K562 (cell line): Measurements from ENCODE around the gene EBNA1BP2. TPM values are rescaled to one million over a fixed set of nuclear protein-coding genes. Genes with fewer than 3 reads are reported as not detected.

Source experiments
- ATAC-seq: fragments of 200-7000 bp; cut with Tn5 transposase; 3 replicates; pipeline ENCODE4 v1.9.1; 2020; ENCODE audit warnings: moderate library complexity
- BruUV-seq: library from RNA; stranded (reverse); fragments of 400-500 nt; replicated peaks from 2 replicates; lab custom pipeline; 2021; lab: Mats Ljungman, UMichigan
- CTCF ChIA-PET: fragments of 300-600 bp; formaldehyde crosslinking; extraction: SDS; loops from one replicate; lab custom pipeline; 2021; ENCODE audit warnings: low intra/inter-chr PET ratio; lab: Yijun Ruan, JAX
- POLR2A ChIA-PET: fragments of 300-600, 350-650 bp; sonication (Branson Sonifier 250); formaldehyde crosslinking; extraction: SDS; loops from one replicate; lab custom pipeline; 2021; ENCODE audit warnings: antibody characterized with exemption, inconsistent platforms; lab: Yijun Ruan, JAX
- DNase-seq, 4 experiments: peaks; one replicate each; pipeline versions ENCODE4 v3.0.0 to v3.0.0-alpha.2; 2011 to 2018; ENCODE audit warnings: low spot score in 3 of 4, mixed read lengths in 3 of 4; ENCODE audit errors: extremely low read depth in 1 of 4
- FAIRE-seq: peaks from 2 replicates; lab custom pipeline; 2011; peaks lifted over from hg19 to GRCh38; lab: Jason Lieb, UNC
- H2AFZ ChIP-seq: 2 replicates; pipeline ENCODE4 v1.6.0; 2011; ENCODE audit warnings: low read depth, low read length, control low read depth, inconsistent platforms
- H3K27ac ChIP-seq: fragments of 200-600 bp; 3 replicates; pipeline ENCODE4 v1.8.0; 2011; ENCODE audit warnings: low read depth, mild to moderate bottlenecking, control low read depth, inconsistent platforms, low read length, moderate library complexity, mixed read lengths; ENCODE audit errors: extremely low read depth
- H3K27me3 ChIP-seq, 2 experiments: fragments of 300-600 bp in 1 of 2; 2 replicates in 1 of 2; 3 replicates in 1 of 2; pipeline versions ENCODE4 v1.6.0 to v1.8.0; 2011; ENCODE audit warnings: inconsistent platforms in 2 of 2, low read length in 2 of 2, mild to moderate bottlenecking in 1 of 2, mixed read lengths in 1 of 2, moderate library complexity in 1 of 2; ENCODE audit not compliant: control insufficient read depth in 2 of 2, insufficient read depth in 2 of 2
- H3K36me3 ChIP-seq: fragments of 300-600 bp; 3 replicates; pipeline ENCODE4 v1.8.0; 2011; ENCODE audit warnings: mild to moderate bottlenecking, low read length, inconsistent platforms; ENCODE audit not compliant: control insufficient read depth, insufficient read depth
- H3K4me1 ChIP-seq, 2 experiments: fragments of 200-600 bp in 1 of 2; replicated peaks in 1 of 2; 2 replicates in 1 of 2; 3 replicates in 1 of 2; pipeline versions ENCODE4 v1.5.1 to v1.8.0; 2011; ENCODE audit warnings: inconsistent platforms in 2 of 2, low read length in 2 of 2, mild to moderate bottlenecking in 1 of 2, mixed read lengths in 1 of 2, moderate library complexity in 1 of 2; ENCODE audit not compliant: control insufficient read depth in 2 of 2, insufficient read depth in 2 of 2
- H3K4me2 ChIP-seq: 2 replicates; pipeline ENCODE4 v1.6.1; 2011; ENCODE audit warnings: low read length, control low read depth, inconsistent platforms, mixed read lengths; ENCODE audit not compliant: insufficient read depth
- H3K4me3 ChIP-seq: fragments of 200-600 bp; sonication (generic), shearing (Covaris generic); 2 replicates; pipeline ENCODE4 v1.5.1; 2016; ENCODE audit warnings: control low read depth, inconsistent platforms
- H3K79me2 ChIP-seq: fragments of 200-600 bp; 3 replicates; pipeline ENCODE4 v1.8.0; 2011; ENCODE audit warnings: low read length, inconsistent platforms; ENCODE audit not compliant: control insufficient read depth, insufficient read depth
- H3K9ac ChIP-seq, 2 experiments: 2 replicates each; pipeline versions ENCODE4 v1.6.0 to v1.6.1; 2011; ENCODE audit warnings: low read depth in 2 of 2, low read length in 2 of 2, control low read depth in 1 of 2, inconsistent platforms in 1 of 2, mild to moderate bottlenecking in 1 of 2, mixed read lengths in 1 of 2; ENCODE audit not compliant: insufficient read depth in 1 of 2
- H3K9me1 ChIP-seq: one replicate; pipeline ENCODE4 v1.6.0; 2011; ENCODE audit warnings: inconsistent platforms, mild to moderate bottlenecking, low read length, moderate library complexity; ENCODE audit not compliant: control insufficient read depth, insufficient read depth
- H3K9me3 ChIP-seq: replicated peaks from 2 replicates; pipeline ENCODE4 v1.5.1; 2011; ENCODE audit warnings: low read depth, low read length, inconsistent platforms; ENCODE audit not compliant: control insufficient read depth, insufficient read depth
- H4K20me1 ChIP-seq: replicated peaks from 2 replicates; pipeline ENCODE4 v1.6.1; 2011; ENCODE audit warnings: low read length, inconsistent platforms, mixed read lengths; ENCODE audit not compliant: control insufficient read depth, insufficient read depth
- CBFA2T2 ChIP-seq: fragments of 450-650 bp; conservative IDR thresholded peaks from 2 replicates; pipeline ENCODE4 v1.6.1; 2017; ENCODE audit warnings: mild to moderate bottlenecking
- CCNT2 ChIP-seq: IDR thresholded peaks from 2 replicates; pipeline ENCODE4 v1.6.1; 2011; ENCODE audit warnings: borderline replicate concordance, low read depth, mild to moderate bottlenecking, moderate library complexity, mixed read lengths, low read length; ENCODE audit not compliant: insufficient read length; ENCODE audit errors: extremely low read depth
- CREBBP ChIP-seq: IDR thresholded peaks from one replicate; pipeline ENCODE4 v1.6.1; 2012; ENCODE audit warnings: low read depth, mild to moderate bottlenecking, control low read depth, inconsistent platforms, low read length
- E2F3 ChIP-seq: fragments of 250-450 bp; sonication (Bioruptor Pico); IDR thresholded peaks from 2 replicates; pipeline ENCODE4 v1.4.0; 2020; ENCODE audit warnings: mild to moderate bottlenecking
- EP300 ChIP-seq: IDR thresholded peaks from 2 replicates; pipeline ENCODE4 v1.6.1; 2012; ENCODE audit warnings: low read length, improper control_type of control experiment
- ID3 ChIP-seq, 2 experiments: fragments of 250-450 bp in 1 of 2; fragments of 450-650 bp in 1 of 2; sonication (Bioruptor Pico) in 1 of 2; IDR thresholded peaks; 2 replicates each; pipeline versions ENCODE4 v1.6.1 to v1.8.0; 2016 to 2021; ENCODE audit warnings: mild to moderate bottlenecking in 2 of 2, moderate library complexity in 2 of 2, missing compliant biosample characterization in 1 of 2, missing genetic modification characterization in 1 of 2
- NCOR1 ChIP-seq: fragments of 450-650 bp; IDR thresholded peaks from 2 replicates; pipeline ENCODE4 v1.6.1; 2016; ENCODE audit warnings: mild to moderate bottlenecking, moderate library complexity
- PHTF2 ChIP-seq: fragments of 250-450 bp; sonication (Bioruptor Pico); IDR thresholded peaks from 2 replicates; pipeline ENCODE4 v1.5.0; 2021; ENCODE audit warnings: mild to moderate bottlenecking
- PTBP1 ChIP-seq: fragments of 200-400 bp; formaldehyde crosslinking; IDR thresholded peaks from 2 replicates; pipeline ENCODE4 v1.6.1; 2017; ENCODE audit warnings: low read depth, low read length
- SAFB ChIP-seq: fragments of 200-400 bp; formaldehyde crosslinking; IDR thresholded peaks from 2 replicates; pipeline ENCODE4 v1.6.1; 2017; ENCODE audit warnings: low read depth, low read length, borderline replicate concordance
- SOX6 ChIP-seq: fragments of 450-650 bp; IDR thresholded peaks from 2 replicates; pipeline ENCODE4 v1.6.1; 2014; ENCODE audit warnings: mild to moderate bottlenecking
- TAL1 ChIP-seq: fragments of 450-650 bp; IDR thresholded peaks from 2 replicates; pipeline ENCODE4 v1.6.1; 2016; ENCODE audit warnings: mild to moderate bottlenecking
- ZBED1 ChIP-seq: IDR thresholded peaks from 2 replicates; pipeline ENCODE4 v1.6.1; 2014
- WGBS: fragments of 100-300 bp; shearing (Covaris generic); methylation state at CpG from one replicate; pipeline ENCODE4 v1.1.6; 2016; ENCODE audit warnings: low coverage, mixed read lengths; ENCODE audit not compliant: insufficient coverage; ENCODE audit errors: missing lambda C conversion rate; 5-methylcytosine and 5-hydroxymethylcytosine counted together
- in situ Hi-C: fragments of 300-500 bp; cut with MboI; formaldehyde crosslinking; loops from 4 replicates; pipeline ENCODE4 v1.15.0; 2018; ENCODE audit warnings: inconsistent platforms, mixed read lengths
- intact Hi-C: fragments of 100-400 bp; cut with micrococcal nuclease; formaldehyde crosslinking; loops from 2 replicates; pipeline ENCODE4 v1.14.2; 2022
- polyA plus RNA-seq, 8 experiments: library from polyadenylated mRNA; depleted of rRNA in 4 of 8; stranded (reverse) in 5 of 8; unstranded in 3 of 8; fragments of >200 nt; fragmentation: Nextera tagmentation in 2 of 8; fragmentation: Illumina TruSeq in 1 of 8; extraction: Ambion mirVana in 2 of 8; extraction: Trizol in 1 of 8; gene quantifications; 2 replicates each; pipeline versions ENCODE4 v1.2.1 to v1.2.3, GENCODE V29; 2011 to 2014; ENCODE audit warnings: inconsistent platforms in 1 of 8, missing spikeins in 1 of 8
- total RNA-seq, 7 experiments: library from RNA; depleted of rRNA in 6 of 7; stranded (reverse); fragments of >200 nt in 6 of 7; fragmentation: Illumina TruSeq in 2 of 7; extraction: Trizol in 2 of 7; gene quantifications; 2 replicates each; pipeline versions ENCODE4 v1.2.1 to v1.2.3, GENCODE V29; 2011 to 2021; ENCODE audit warnings: low replicate concordance in 1 of 7
- TF ChIP-seq, protein P1 (sequence below): fragments of 250-450 bp; sonication (Bioruptor Pico); IDR thresholded peaks from 2 replicates; pipeline ENCODE4 v1.5.0; 2020; ENCODE audit warnings: mild to moderate bottlenecking
- TF ChIP-seq, protein P2 (sequence below): fragments of 250-450 bp; sonication (Bioruptor Pico); IDR thresholded peaks from 2 replicates; pipeline ENCODE4 v1.5.0; 2021
- TF ChIP-seq, protein P3 (sequence below): sonication (generic); formaldehyde crosslinking; IDR thresholded peaks from 2 replicates; pipeline ENCODE4 v1.8.0; 2022; ENCODE audit warnings: mild to moderate bottlenecking, missing genetic modification reagents, borderline replicate concordance

Gene EBNA1BP2
- total and polyA plus RNA-seq, 9 of the 15 experiments (the other 6 are each of a cell fraction or from before 2014, with no cell fraction given): 95.2 to 349 (median 249) TPM

- TF ChIP-seq EP300 (no peak), CBFA2T2 (peak; percentile 56), NCOR1 (peak; percentile 49; the same call in 1 of the 2 replicates), CCNT2 (peak; percentile 18), SOX6 (peak; percentile 97), E2F3 (no peak), SAFB (no peak), PHTF2 (CRISPR knock-in tag) (no peak), TAL1 (peak; percentile 49; the same call in 1 of the 2 replicates)
- TF ChIP-seq, protein P1, sequence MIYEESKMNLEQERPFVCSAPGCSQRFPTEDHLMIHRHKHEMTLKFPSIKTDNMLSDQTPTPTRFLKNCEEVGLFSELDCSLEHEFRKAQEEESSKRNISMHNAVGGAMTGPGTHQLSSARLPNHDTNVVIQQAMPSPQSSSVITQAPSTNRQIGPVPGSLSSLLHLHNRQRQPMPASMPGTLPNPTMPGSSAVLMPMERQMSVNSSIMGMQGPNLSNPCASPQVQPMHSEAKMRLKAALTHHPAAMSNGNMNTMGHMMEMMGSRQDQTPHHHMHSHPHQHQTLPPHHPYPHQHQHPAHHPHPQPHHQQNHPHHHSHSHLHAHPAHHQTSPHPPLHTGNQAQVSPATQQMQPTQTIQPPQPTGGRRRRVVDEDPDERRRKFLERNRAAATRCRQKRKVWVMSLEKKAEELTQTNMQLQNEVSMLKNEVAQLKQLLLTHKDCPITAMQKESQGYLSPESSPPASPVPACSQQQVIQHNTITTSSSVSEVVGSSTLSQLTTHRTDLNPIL (CRISPR knock-in tag): no peak
Observed at GRCh38 chr1:43134068-43134467, 38.0 kb downstream of the EBNA1BP2 start (continued).

GRCh38 chr1:43129426-43129825 is 42.7 kb downstream of the EBNA1BP2 start:
- Histone ChIP-seq H3K9ac (no peak overlapping the region), H4K20me1 (no peaks in the 10 kb centered on the region), H3K27me3 (peaks cover 16 to 18% of the 10 kb centered on the region in 2 experiments; a peak in 3 of 5 replicates), H3K79me2 (no peaks in the 10 kb centered on the region), H3K27ac (no peak overlapping the region), H3K9me3 (no peaks in the 10 kb centered on the region), H3K36me3 (no peaks in the 10 kb centered on the region), H3K4me2 (no peak overlapping the region), H3K4me1 (no peaks in the 10 kb centered on the region), H3K4me3 (no peak overlapping the region), H3K9me1 (no peaks in the 10 kb centered on the region), H2AFZ (no peak overlapping the region)
- ChIA-PET CTCF (no interaction called here), POLR2A (no interaction called here)
- no peak for FAIRE-seq
- TF ChIP-seq ID3 (CRISPR knock-in tag; IDR thresholded peaks at IDR 0.05) (no peak), ID3 (tag; IDR thresholded peaks at IDR 0.05) (no peak), CREBBP (no peak), ZBED1 (no peak), PTBP1 (no peak)
- TF ChIP-seq, protein P2, sequence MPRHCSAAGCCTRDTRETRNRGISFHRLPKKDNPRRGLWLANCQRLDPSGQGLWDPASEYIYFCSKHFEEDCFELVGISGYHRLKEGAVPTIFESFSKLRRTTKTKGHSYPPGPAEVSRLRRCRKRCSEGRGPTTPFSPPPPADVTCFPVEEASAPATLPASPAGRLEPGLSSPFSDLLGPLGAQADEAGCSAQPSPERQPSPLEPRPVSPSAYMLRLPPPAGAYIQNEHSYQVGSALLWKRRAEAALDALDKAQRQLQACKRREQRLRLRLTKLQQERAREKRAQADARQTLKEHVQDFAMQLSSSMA: no peak
- TF ChIP-seq, protein P3, sequence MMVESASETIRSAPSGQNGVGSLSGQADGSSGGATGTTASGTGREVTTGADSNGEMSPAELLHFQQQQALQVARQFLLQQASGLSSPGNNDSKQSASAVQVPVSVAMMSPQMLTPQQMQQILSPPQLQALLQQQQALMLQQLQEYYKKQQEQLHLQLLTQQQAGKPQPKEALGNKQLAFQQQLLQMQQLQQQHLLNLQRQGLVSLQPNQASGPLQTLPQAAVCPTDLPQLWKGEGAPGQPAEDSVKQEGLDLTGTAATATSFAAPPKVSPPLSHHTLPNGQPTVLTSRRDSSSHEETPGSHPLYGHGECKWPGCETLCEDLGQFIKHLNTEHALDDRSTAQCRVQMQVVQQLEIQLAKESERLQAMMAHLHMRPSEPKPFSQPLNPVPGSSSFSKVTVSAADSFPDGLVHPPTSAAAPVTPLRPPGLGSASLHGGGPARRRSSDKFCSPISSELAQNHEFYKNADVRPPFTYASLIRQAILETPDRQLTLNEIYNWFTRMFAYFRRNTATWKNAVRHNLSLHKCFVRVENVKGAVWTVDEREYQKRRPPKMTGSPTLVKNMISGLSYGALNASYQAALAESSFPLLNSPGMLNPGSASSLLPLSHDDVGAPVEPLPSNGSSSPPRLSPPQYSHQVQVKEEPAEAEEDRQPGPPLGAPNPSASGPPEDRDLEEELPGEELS (CRISPR knock-in tag): no peak
- no peak for ATAC-seq
- in situ Hi-C loops: no loop called here
- WGBS: 0% methylated on average over 5 of the region's 5 CpGs
- no TSS peak for BruUV-seq
- no peak for DNase-seq
- intact Hi-C loops: no loop called here
